Measurements from ENCODE around the gene DUSP15. TPM values are rescaled to one million over a fixed set of nuclear protein-coding genes. Genes with fewer than 3 reads are reported as not detected.

DUSP15 gene
- total and polyA plus RNA-seq, 4 donors, result 0.35 to 0.61 (median 0.42) TPM; not detected in 1

- H3K36me3 ChIP-seq (ENCODE audit: control insufficient read depth in 4 of 4, insufficient read depth in 3 of 4, low read depth in 1 of 4, low read length in 3 of 4), result no peaks in the 10 kb centered on the region
- H3K9me3 ChIP-seq (ENCODE audit: control insufficient read depth in 4 of 4, low read length in 3 of 4), result no peaks in the 10 kb centered on the region
- peak overlapping the region in 1 of 2 donors; percentile 40 for H3K27ac ChIP-seq (ENCODE audit: low read depth in 1 of 2, low read length in 2 of 2)
- H3K4me3 ChIP-seq (ENCODE audit: low read depth in 1 of 3, low read length in 3 of 3), result no peak overlapping the region
- 70% methylated on average over 6 of the region's 6 CpGs for WGBS
- no peak for DNase-seq (ENCODE audit: low spot score)
- H3K27me3 ChIP-seq (ENCODE audit: control insufficient read depth in 4 of 4, insufficient read depth in 4 of 4, low read length in 3 of 4), result no peaks in the 10 kb centered on the region
- H3K9ac ChIP-seq (ENCODE audit: low read depth in 1 of 2, low read length in 2 of 2), result no peak overlapping the region
- H3K4me1 ChIP-seq (ENCODE audit: control insufficient read depth in 4 of 4, insufficient read depth in 4 of 4, low read length in 3 of 4), result no peaks in the 10 kb centered on the region
- TF ChIP-seq RAD21 (IDR thresholded peaks at IDR 0.05) (no peak), HNF4A (conservative IDR thresholded peaks at IDR 0.05) (no peak), YY1 (IDR thresholded peaks at IDR 0.05) (no peak)
These were observed 27.0 kb downstream of the DUSP15 start for GRCh38 chr20:31843288-31843687.

- WGBS, result 76% methylated on average over 12 of the region's 12 CpGs
- no peak overlapping the region for H3K9ac ChIP-seq (ENCODE audit: low read depth in 1 of 2, low read length in 2 of 2)
- no peaks in the 10 kb centered on the region for H3K36me3 ChIP-seq (ENCODE audit: control insufficient read depth in 4 of 4, insufficient read depth in 3 of 4, low read depth in 1 of 4, low read length in 3 of 4)
- DNase-seq (ENCODE audit: low spot score), result no peak
- H3K27me3 ChIP-seq (ENCODE audit: control insufficient read depth in 4 of 4, insufficient read depth in 4 of 4, low read length in 3 of 4), result no peaks in the 10 kb centered on the region
- H3K27ac ChIP-seq (ENCODE audit: low read depth in 1 of 2, low read length in 2 of 2), result peak overlapping the region; percentile 34 to 44
- no peaks in the 10 kb centered on the region for H3K9me3 ChIP-seq (ENCODE audit: control insufficient read depth in 4 of 4, low read length in 3 of 4)
- TF ChIP-seq NR2F2 (IDR thresholded peaks at IDR 0.05) (peak; percentile 96), EGR1 (IDR thresholded peaks at IDR 0.05; ENCODE audit: low read depth in 2 of 2) (no peak)
- H3K4me3 ChIP-seq (ENCODE audit: low read depth in 1 of 3, low read length in 3 of 3), result no peak overlapping the region
- no peaks in the 10 kb centered on the region for H3K4me1 ChIP-seq (ENCODE audit: control insufficient read depth in 4 of 4, insufficient read depth in 4 of 4, low read length in 3 of 4)
These were observed 27.7 kb downstream of the DUSP15 start for GRCh38 chr20:31842471-31843157.

- Histone ChIP-seq H3K9me3 (ENCODE audit: control insufficient read depth in 4 of 4, low read length in 3 of 4) (no peaks in the 10 kb centered on the region), H3K4me1 (ENCODE audit: control insufficient read depth in 4 of 4, insufficient read depth in 4 of 4, low read length in 3 of 4) (no peaks in the 10 kb centered on the region), H3K9ac (ENCODE audit: low read depth in 1 of 2, low read length in 2 of 2) (no peak overlapping the region), H3K36me3 (ENCODE audit: control insufficient read depth in 4 of 4, insufficient read depth in 3 of 4, low read depth in 1 of 4, low read length in 3 of 4) (no peaks in the 10 kb centered on the region), H3K27ac (ENCODE audit: low read depth in 1 of 2, low read length in 2 of 2) (peak overlapping the region; percentile 34 to 44), H3K27me3 (ENCODE audit: control insufficient read depth in 4 of 4, insufficient read depth in 4 of 4, low read length in 3 of 4) (peaks cover 0 to 3% (median 0%) of the 10 kb centered on the region in 4 donors), H3K4me3 (ENCODE audit: low read depth in 1 of 3, low read length in 3 of 3) (no peak overlapping the region)
- DNase-seq (ENCODE audit: low spot score), result no peak
- TF ChIP-seq RXRA (IDR thresholded peaks at IDR 0.05) (no peak), CTCF (IDR thresholded peaks at IDR 0.05; ENCODE audit: low read depth, low read length, missing input control) (no peak), JUND (IDR thresholded peaks at IDR 0.05) (no peak), FOXA2 (IDR thresholded peaks at IDR 0.05) (no peak), TAF1 (conservative IDR thresholded peaks at IDR 0.05) (no peak), SP1 (IDR thresholded peaks at IDR 0.05) (no peak), YY1 (IDR thresholded peaks at IDR 0.05) (no peak), NR2F2 (IDR thresholded peaks at IDR 0.05) (no peak), EGR1 (IDR thresholded peaks at IDR 0.05; ENCODE audit: low read depth in 2 of 2) (no peak), RAD21 (IDR thresholded peaks at IDR 0.05) (no peak), GABPA (IDR thresholded peaks at IDR 0.05 in 1 of 2, conservative IDR thresholded peaks at IDR 0.05 in 1 of 2) (no peak), HNF4G (IDR thresholded peaks at IDR 0.05) (no peak), HNF4A (conservative IDR thresholded peaks at IDR 0.05) (no peak), ZBTB33 (IDR thresholded peaks at IDR 0.05) (no peak), MAX (IDR thresholded peaks at IDR 0.05) (no peak), FOXA1 (IDR thresholded peaks at IDR 0.05) (no peak)
- TF ChIP-seq, protein P1, sequence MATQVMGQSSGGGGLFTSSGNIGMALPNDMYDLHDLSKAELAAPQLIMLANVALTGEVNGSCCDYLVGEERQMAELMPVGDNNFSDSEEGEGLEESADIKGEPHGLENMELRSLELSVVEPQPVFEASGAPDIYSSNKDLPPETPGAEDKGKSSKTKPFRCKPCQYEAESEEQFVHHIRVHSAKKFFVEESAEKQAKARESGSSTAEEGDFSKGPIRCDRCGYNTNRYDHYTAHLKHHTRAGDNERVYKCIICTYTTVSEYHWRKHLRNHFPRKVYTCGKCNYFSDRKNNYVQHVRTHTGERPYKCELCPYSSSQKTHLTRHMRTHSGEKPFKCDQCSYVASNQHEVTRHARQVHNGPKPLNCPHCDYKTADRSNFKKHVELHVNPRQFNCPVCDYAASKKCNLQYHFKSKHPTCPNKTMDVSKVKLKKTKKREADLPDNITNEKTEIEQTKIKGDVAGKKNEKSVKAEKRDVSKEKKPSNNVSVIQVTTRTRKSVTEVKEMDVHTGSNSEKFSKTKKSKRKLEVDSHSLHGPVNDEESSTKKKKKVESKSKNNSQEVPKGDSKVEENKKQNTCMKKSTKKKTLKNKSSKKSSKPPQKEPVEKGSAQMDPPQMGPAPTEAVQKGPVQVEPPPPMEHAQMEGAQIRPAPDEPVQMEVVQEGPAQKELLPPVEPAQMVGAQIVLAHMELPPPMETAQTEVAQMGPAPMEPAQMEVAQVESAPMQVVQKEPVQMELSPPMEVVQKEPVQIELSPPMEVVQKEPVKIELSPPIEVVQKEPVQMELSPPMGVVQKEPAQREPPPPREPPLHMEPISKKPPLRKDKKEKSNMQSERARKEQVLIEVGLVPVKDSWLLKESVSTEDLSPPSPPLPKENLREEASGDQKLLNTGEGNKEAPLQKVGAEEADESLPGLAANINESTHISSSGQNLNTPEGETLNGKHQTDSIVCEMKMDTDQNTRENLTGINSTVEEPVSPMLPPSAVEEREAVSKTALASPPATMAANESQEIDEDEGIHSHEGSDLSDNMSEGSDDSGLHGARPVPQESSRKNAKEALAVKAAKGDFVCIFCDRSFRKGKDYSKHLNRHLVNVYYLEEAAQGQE (IDR thresholded peaks at IDR 0.05), result no peak
- TF ChIP-seq, protein P2, sequence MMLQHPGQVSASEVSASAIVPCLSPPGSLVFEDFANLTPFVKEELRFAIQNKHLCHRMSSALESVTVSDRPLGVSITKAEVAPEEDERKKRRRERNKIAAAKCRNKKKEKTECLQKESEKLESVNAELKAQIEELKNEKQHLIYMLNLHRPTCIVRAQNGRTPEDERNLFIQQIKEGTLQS (IDR thresholded peaks at IDR 0.05), result no peak
- WGBS, result 74% methylated on average over 8 of the region's 8 CpGs
These were observed 28.4 kb downstream of the DUSP15 start for GRCh38 chr20:31841928-31842327.
